GM12801 (cell line): ENCODE measurements around the gene KIF5B.

Experiments used
- CTCF ChIP-seq: IDR thresholded peaks from one replicate; pipeline ENCODE4 v1.5.1; 2011; ENCODE audit warnings: control low read depth; ENCODE audit not compliant: insufficient read length; ENCODE audit errors: extremely low read depth

KIF5B gene

GRCh38 chr10:32055478-32056135 lies 618 bp downstream of the KIF5B start:
- TF ChIP-seq CTCF: no peak

DNA sequence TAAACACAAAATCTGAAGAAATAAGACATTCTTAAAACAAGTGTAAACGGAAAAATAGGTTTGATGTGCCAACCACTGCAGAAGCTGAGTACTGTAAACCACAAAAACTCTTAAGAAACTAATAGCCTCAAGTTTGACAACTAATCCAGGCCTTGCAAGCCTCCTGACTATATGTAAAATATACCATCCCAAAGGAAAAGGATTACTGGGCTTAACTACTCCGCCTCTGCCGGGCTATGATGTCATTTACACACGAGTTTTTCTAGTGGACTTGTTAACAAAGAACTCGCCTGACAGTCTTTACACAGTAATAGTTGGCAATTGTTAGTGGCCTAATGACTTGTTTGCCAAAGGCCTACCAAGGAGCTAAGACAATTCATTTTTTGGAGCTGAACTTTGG lies 2.1 kb downstream of the KIF5B start:
- no peak for TF ChIP-seq CTCF

- no peak for TF ChIP-seq CTCF
These were observed 4.3 kb downstream of the KIF5B start for GRCh38 chr10:32051926-32052325.

- TF ChIP-seq CTCF: no peak
These were observed 6.0 kb downstream of the KIF5B start for GRCh38 chr10:32050177-32050576.

- TF ChIP-seq CTCF: no peak
These were observed 7.1 kb downstream of the KIF5B start for GRCh38 chr10:32049113-32049512.

DNA sequence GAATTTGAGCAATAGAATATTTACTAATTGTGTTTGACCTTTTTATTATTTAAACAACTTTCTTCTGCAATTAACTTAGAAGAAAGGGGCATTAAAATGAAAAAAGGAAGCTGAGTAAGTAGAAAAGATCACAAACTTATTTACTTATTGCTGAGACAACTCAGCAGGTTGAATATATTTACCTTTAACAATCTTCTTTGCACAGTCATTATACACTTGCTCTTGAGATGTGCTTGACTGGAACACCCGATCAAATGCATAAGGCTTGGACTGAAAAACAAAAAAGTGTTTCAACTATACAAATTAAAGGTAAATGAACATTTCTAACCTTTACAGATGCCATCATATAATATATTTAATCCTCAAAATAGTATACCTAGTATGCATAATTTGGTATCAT lies 7.9 kb downstream of the KIF5B start:
- TF ChIP-seq CTCF: no peak

GRCh38 chr10:32047881-32048280 lies 8.3 kb downstream of the KIF5B start:
- no peak for TF ChIP-seq CTCF
